Mesendoderm (in vitro differentiated cells): ENCODE results near the gene SMPD3.

ENCODE experiments used
- DNase-seq: peaks from one replicate; pipeline ENCODE4 v3.0.0; 2013
- H2AK5ac ChIP-seq: 2 replicates; pipeline ENCODE4 v1.6.1; 2013; ENCODE audit warnings: low read length, inconsistent platforms
- H2BK120ac ChIP-seq: 2 replicates; pipeline ENCODE4 v1.6.1; 2013; ENCODE audit warnings: low read depth, mild to moderate bottlenecking, low read length, moderate library complexity, mixed read lengths
- H2BK15ac ChIP-seq: replicated peaks from 2 replicates; pipeline ENCODE4 v1.6.1; 2013; ENCODE audit warnings: low read depth, mild to moderate bottlenecking, moderate library complexity
- H2BK5ac ChIP-seq: 2 replicates; pipeline ENCODE4 v1.6.1; 2013; ENCODE audit warnings: low read length, inconsistent platforms
- H3K18ac ChIP-seq: 2 replicates; pipeline ENCODE4 v1.6.1; 2013; ENCODE audit warnings: mild to moderate bottlenecking, low read length, mixed read lengths
- H3K23ac ChIP-seq: one replicate; pipeline ENCODE4 v1.6.1; 2013; ENCODE audit warnings: low read length
- H3K27ac ChIP-seq: 2 replicates; pipeline ENCODE4 v1.5.1; 2013; ENCODE audit warnings: low read depth, mild to moderate bottlenecking, inconsistent platforms, low read length, moderate library complexity
- H3K27me3 ChIP-seq: 2 replicates; pipeline ENCODE4 v1.6.1; 2013; ENCODE audit warnings: low read length, control low read depth, mild to moderate bottlenecking, inconsistent platforms; ENCODE audit not compliant: insufficient read depth, poor library complexity
- H3K36me3 ChIP-seq: 2 replicates; pipeline ENCODE4 v1.6.1; 2013; ENCODE audit warnings: low read length, inconsistent platforms; ENCODE audit not compliant: control insufficient read depth, insufficient read depth
- H3K4ac ChIP-seq: one replicate; pipeline ENCODE4 v1.6.1; 2013; ENCODE audit warnings: low read depth, mild to moderate bottlenecking, low read length, moderate library complexity
- H3K4me1 ChIP-seq: 2 replicates; pipeline ENCODE4 v1.6.1; 2013; ENCODE audit warnings: low read depth, low read length, inconsistent platforms; ENCODE audit not compliant: control insufficient read depth
- H3K4me2 ChIP-seq: 2 replicates; pipeline ENCODE4 v1.6.1; 2013; ENCODE audit warnings: low read length
- H3K4me3 ChIP-seq: 2 replicates; pipeline ENCODE4 v1.5.1; 2013; ENCODE audit warnings: mild to moderate bottlenecking, low read length
- H3K56ac ChIP-seq: one replicate; pipeline ENCODE4 v1.6.1; 2013; ENCODE audit warnings: low read length
- H3K79me1 ChIP-seq: 2 replicates; pipeline ENCODE4 v1.6.1; 2013; ENCODE audit warnings: low read length, inconsistent platforms
- H3K79me2 ChIP-seq: 2 replicates; pipeline ENCODE4 v1.6.1; 2013; ENCODE audit warnings: mild to moderate bottlenecking, low read length; ENCODE audit not compliant: control insufficient read depth, insufficient read depth
- H3K9ac ChIP-seq: 2 replicates; pipeline ENCODE4 v1.6.1; 2013; ENCODE audit warnings: low read length, inconsistent platforms
- H4K5ac ChIP-seq: one replicate; pipeline ENCODE4 v1.6.1; 2013; ENCODE audit warnings: low read length
- H4K8ac ChIP-seq: one replicate; pipeline ENCODE4 v1.6.1; 2013; ENCODE audit warnings: low read depth, mild to moderate bottlenecking, control low read depth, low read length, moderate library complexity
- WGBS: extraction: QIAGEN DNeasy Blood & Tissue Kit; methylation state at CpG from one replicate; pipeline ENCODE4 v1.1.7; 2013; ENCODE audit warnings: low lambda C conversion rate, missing lambda C conversion rate; ENCODE audit not compliant: insufficient coverage; ENCODE audit errors: extremely low coverage; 5-methylcytosine and 5-hydroxymethylcytosine counted together

SMPD3 gene

GRCh38 chr16:68444056-68444657 is 4.2 kb downstream of the SMPD3 start:
- Histone ChIP-seq H4K8ac (no peak overlapping the region), H3K4me2 (no peak overlapping the region), H3K27me3 (peaks cover 3% of the 10 kb centered on the region), H3K4me1 (no peaks in the 10 kb centered on the region), H3K79me2 (no peaks in the 10 kb centered on the region), H3K9ac (no peak overlapping the region), H3K79me1 (no peaks in the 10 kb centered on the region), H3K56ac (no peak overlapping the region), H3K18ac (no peak overlapping the region), H3K23ac (no peak overlapping the region), H3K4me3 (no peak overlapping the region), H2BK15ac (no peak overlapping the region), H3K27ac (no peak overlapping the region), H2BK120ac (no peak overlapping the region), H3K36me3 (no peaks in the 10 kb centered on the region), H2AK5ac (no peak overlapping the region), H3K4ac (no peak overlapping the region), H4K5ac (no peak overlapping the region), H2BK5ac (no peak overlapping the region)
- no CpG with 5 or more reads among the region's 3 CpGs for WGBS
- DNase-seq, result peak; percentile 78

GRCh38 chr16:68436581-68436980 is 11.7 kb downstream of the SMPD3 start:
- Histone ChIP-seq H3K56ac (no peak overlapping the region), H3K23ac (no peak overlapping the region), H3K27me3 (no peaks in the 10 kb centered on the region), H2AK5ac (no peak overlapping the region), H3K79me2 (no peaks in the 10 kb centered on the region), H3K4me2 (no peak overlapping the region), H3K79me1 (no peaks in the 10 kb centered on the region), H3K27ac (no peak overlapping the region), H3K4me3 (no peak overlapping the region), H2BK5ac (no peak overlapping the region), H3K36me3 (no peaks in the 10 kb centered on the region), H4K8ac (no peak overlapping the region), H2BK15ac (no peak overlapping the region), H3K9ac (no peak overlapping the region), H3K18ac (no peak overlapping the region), H3K4me1 (no peaks in the 10 kb centered on the region), H2BK120ac (no peak overlapping the region), H4K5ac (no peak overlapping the region), H3K4ac (no peak overlapping the region)
- peak; percentile 51 for DNase-seq
- WGBS, result no CpG with 5 or more reads among the region's 4 CpGs

- no peak overlapping the region for H3K9ac ChIP-seq
- no peak overlapping the region for H4K5ac ChIP-seq
- H2BK15ac ChIP-seq, result no peak overlapping the region
- H3K4ac ChIP-seq, result no peak overlapping the region
- H3K36me3 ChIP-seq, result no peaks in the 10 kb centered on the region
- H3K79me2 ChIP-seq, result no peaks in the 10 kb centered on the region
- no peak overlapping the region for H2AK5ac ChIP-seq
- H3K4me2 ChIP-seq, result no peak overlapping the region
- WGBS, result no CpG with 5 or more reads among the region's 5 CpGs
- H3K56ac ChIP-seq, result no peak overlapping the region
- H3K23ac ChIP-seq, result no peak overlapping the region
- no peak overlapping the region for H4K8ac ChIP-seq
- no peaks in the 10 kb centered on the region for H3K4me1 ChIP-seq
- H3K27ac ChIP-seq, result no peak overlapping the region
- H3K18ac ChIP-seq, result no peak overlapping the region
- no peaks in the 10 kb centered on the region for H3K27me3 ChIP-seq
- no peaks in the 10 kb centered on the region for H3K79me1 ChIP-seq
- no peak overlapping the region for H2BK5ac ChIP-seq
- H2BK120ac ChIP-seq, result no peak overlapping the region
- no peak overlapping the region for H3K4me3 ChIP-seq
- DNase-seq, result no peak
Measured at GRCh38 chr16:68434624-68435210, 13.6 kb downstream of the SMPD3 start.

GRCh38 chr16:68433316-68433715 is 15.0 kb downstream of the SMPD3 start:
- no peaks in the 10 kb centered on the region for H3K79me2 ChIP-seq
- no peak overlapping the region for H2BK5ac ChIP-seq
- H2AK5ac ChIP-seq, result no peak overlapping the region
- H3K9ac ChIP-seq, result no peak overlapping the region
- H4K5ac ChIP-seq, result no peak overlapping the region
- no peak overlapping the region for H4K8ac ChIP-seq
- WGBS, result no CpG with 5 or more reads among the region's 4 CpGs
- H2BK120ac ChIP-seq, result no peak overlapping the region
- no peaks in the 10 kb centered on the region for H3K27me3 ChIP-seq
- no peak overlapping the region for H3K4me3 ChIP-seq
- DNase-seq, result no peak
- no peak overlapping the region for H3K27ac ChIP-seq
- H3K79me1 ChIP-seq, result no peaks in the 10 kb centered on the region
- H3K4me2 ChIP-seq, result no peak overlapping the region
- H3K23ac ChIP-seq, result no peak overlapping the region
- no peaks in the 10 kb centered on the region for H3K4me1 ChIP-seq
- H3K36me3 ChIP-seq, result no peaks in the 10 kb centered on the region
- H2BK15ac ChIP-seq, result no peak overlapping the region
- H3K56ac ChIP-seq, result no peak overlapping the region
- H3K4ac ChIP-seq, result no peak overlapping the region
- H3K18ac ChIP-seq, result no peak overlapping the region

- no peak overlapping the region for H3K23ac ChIP-seq
- H3K4me1 ChIP-seq, result no peaks in the 10 kb centered on the region
- no peak overlapping the region for H3K18ac ChIP-seq
- no peak overlapping the region for H4K8ac ChIP-seq
- WGBS, result no CpG with 5 or more reads among the region's 4 CpGs
- H3K4me2 ChIP-seq, result no peak overlapping the region
- H3K9ac ChIP-seq, result no peak overlapping the region
- H3K79me2 ChIP-seq, result no peaks in the 10 kb centered on the region
- H3K27me3 ChIP-seq, result no peaks in the 10 kb centered on the region
- no peak overlapping the region for H2AK5ac ChIP-seq
- H2BK5ac ChIP-seq, result no peak overlapping the region
- no peak overlapping the region for H2BK15ac ChIP-seq
- no peak overlapping the region for H3K4me3 ChIP-seq
- H3K36me3 ChIP-seq, result no peaks in the 10 kb centered on the region
- no peak overlapping the region for H2BK120ac ChIP-seq
- H3K4ac ChIP-seq, result no peak overlapping the region
- no peak overlapping the region for H3K27ac ChIP-seq
- H4K5ac ChIP-seq, result no peak overlapping the region
- H3K56ac ChIP-seq, result no peak overlapping the region
- H3K79me1 ChIP-seq, result no peaks in the 10 kb centered on the region
- no peak for DNase-seq
Measured at GRCh38 chr16:68432701-68433100, 15.6 kb downstream of the SMPD3 start.
